HG03103 (cell line): ENCODE measurements around the gene PRKCQ.

Source experiments
- ATAC-seq: cut with Tn5 transposase; IDR thresholded peaks from one replicate; pipeline ENCODE4 v1.9.1; 2021; ENCODE audit warnings: low read depth; ENCODE audit not compliant: unreplicated experiment

Gene PRKCQ

DNA sequence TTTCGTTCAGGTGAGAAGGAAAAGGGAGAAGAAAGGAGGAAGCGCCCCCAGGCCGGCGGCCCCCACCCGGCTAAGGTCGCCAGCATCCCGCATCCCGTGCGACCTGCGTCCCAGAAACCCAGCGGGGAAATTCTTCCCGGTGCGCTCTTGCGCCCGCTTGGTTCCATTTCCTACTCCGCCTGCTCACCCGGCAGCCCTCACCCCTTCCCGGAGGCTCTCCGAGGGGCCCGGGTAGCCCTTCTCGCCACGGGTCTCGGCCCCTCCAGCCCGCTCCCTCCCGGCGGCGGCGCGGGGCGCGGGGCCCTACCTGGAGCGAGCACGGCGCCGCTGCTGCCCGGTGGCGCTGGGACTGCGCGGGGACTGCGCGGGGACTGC lies at the start of gene PRKCQ:
TSS of gene PRKCQ (minus strand) at position 373 of the 375 bp plus-strand sequence. CDS start 65,141 bp downstream, outside the sequence.
- peak; percentile 17 for ATAC-seq

DNA sequence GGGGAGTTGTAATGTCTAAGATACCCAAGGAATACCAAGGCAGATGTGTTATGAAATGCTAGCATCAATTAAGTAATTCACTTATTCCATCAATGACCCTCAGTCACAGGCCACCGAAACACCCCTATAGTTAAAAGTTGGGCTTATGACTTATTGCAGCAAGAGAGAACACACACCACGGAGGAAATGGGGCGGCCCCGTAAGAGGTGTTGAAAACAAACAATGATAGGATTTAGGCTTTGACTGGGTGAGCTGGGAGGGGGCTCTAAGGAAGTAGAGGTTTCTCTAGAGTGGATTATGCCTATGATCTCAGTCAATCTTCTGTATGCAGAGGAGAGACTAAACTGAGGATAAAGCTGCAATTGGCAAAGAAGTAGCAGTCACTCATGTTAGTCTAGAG lies 45.4 kb upstream of the PRKCQ start:
- ATAC-seq = no peak

DNA sequence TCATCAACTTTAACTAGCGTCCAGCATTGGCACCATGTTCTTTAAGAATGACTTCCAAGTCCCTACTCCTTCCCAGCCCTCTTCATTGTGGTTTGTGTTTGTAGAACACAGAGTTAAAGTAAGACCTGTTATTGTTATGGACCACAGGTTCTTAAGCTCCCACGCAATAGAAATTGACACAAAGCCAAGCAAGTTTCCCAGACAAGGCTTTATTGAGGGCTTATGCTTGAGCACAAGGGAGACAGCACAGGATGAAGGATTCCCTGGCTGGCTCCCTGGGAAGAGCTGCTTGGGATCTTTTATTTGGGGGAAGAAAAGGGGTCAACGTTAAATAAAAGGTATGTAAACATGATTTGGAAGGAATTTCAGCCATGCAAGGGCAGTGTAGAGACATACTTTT lies 44.3 kb upstream of the PRKCQ start:
- no peak for ATAC-seq

DNA sequence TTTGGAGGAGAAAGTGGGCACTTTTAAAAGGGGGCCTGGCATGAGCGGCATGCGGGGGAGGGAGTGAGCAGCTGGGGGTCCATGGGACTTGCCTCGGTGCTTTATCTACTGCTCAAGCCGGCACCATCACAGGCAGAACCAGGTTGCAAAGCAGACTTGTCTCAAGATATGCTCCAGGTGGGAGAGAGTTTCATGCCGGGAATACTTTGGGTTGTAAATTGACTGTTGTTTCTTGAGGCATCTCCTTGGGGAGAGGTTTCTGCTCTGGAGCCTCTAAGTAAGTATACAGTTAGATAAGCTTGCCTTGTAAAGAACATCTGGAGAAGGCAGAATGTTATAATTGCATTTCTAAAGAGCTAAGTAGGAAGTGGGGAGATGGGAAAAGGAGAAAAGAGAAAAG lies 42.8 kb upstream of the PRKCQ start:
- ATAC-seq = no peak

DNA sequence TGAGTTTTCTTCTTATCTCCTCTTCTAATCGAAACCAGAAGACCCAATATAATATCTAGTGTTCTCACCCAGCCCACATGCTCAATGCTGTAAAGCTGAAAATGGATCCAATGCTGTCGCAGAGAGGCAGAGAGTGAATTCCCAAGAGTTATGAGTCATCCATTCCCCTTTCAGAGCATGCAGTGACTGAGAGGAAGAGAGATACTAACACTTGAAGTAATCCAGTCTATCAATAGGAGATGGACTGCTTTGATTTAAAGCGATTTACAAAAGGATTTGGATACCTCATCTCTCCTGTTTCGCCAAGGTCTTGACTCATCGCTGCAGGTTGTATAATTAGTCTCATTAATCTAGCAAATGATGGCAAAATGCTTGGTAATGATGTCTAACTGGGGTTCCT lies 41.5 kb upstream of the PRKCQ start:
- no peak for ATAC-seq

DNA sequence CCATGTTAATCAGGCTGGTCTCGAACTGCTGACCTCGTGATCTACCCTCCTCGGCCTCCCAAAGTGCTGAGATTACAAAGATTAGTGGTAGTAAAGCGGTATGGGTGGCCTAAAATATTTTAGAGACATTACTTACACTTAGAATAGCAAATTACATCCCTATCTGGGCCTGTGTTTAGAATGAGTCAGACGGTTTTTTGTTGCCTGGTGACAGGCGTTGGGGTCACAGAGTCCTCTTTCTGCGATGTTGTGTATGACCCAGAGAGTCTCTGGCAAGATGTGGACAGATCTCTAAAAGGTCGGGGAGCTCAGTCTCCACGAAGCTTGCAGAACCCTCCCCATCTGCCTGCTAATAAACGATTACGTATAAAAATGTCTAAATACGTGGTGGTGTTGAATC lies 39.6 kb upstream of the PRKCQ start:
- no peak for ATAC-seq

DNA sequence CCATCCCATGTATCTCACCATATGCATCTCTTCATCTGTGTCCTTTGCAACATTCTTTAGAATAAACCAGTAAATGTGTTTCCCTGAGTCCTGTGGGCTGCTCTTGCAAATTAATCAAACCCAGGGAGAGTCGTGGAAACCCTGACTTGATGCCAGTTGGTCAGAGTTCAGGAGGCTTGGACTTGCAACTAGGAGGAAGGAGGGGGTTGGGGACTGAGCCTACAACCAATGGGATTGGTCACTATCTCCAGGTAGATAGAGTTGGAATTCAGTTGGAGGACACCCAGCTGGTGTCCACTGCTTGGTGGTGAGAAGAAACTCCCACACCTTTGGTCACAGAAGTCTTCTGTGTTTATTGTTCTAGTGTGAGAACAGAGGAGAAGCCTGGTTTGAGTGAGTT lies 38.3 kb upstream of the PRKCQ start:
- no peak for ATAC-seq

DNA sequence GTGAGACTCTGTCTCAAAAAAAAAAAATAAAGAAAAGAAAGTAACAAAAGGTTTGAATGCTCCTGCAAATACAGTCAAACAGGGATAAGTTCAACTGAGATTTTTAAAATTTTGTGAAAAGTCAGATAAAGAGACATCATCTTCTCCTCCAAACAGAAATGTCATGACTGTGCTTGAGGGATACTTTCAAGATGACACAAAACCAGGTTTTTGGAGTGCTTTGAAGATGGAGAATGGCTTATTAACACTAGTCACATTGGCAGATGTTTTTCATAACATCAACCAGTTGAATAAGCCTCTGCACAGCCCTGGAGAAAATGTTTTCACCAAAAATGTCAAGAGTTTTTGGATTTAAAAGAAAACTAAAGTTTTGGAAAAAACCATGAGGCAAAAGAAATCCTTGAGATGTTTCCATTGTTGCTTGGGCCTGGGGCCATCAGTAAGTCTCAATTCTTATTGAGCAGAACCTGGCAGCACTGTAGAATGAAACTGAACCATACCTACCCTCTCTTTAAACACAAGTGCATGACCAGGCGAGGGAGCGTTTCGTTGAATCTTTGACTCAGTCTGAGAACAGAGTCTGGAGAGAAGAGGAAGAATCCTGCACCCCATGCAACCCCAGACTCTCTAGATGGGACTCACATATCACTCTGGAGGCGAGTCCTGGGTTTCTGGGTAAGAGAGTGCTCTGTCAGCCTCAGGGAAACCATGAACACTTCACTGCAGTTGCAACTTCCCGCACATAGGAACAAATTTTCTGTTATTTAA lies 37.4 kb upstream of the PRKCQ start:
- no peak for ATAC-seq

DNA sequence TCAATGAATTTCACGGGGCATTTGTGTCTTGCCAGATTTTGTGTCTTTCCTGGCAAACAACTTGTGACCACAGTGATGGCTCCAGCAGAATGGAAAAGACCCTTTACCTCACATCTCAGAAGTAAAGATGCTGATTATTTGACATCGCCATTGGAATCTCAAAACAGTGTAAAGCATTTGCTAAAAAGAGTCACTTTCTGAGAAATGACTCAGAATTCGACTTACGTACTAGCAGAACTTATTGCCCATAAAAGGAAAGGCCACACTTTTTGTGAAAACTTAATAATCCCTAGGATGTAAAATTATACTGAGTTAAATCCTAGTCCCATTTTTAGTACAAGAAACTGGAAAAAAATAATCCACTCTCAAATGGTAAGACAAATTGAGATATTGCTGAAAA lies 35.9 kb upstream of the PRKCQ start:
- ATAC-seq = no peak

DNA sequence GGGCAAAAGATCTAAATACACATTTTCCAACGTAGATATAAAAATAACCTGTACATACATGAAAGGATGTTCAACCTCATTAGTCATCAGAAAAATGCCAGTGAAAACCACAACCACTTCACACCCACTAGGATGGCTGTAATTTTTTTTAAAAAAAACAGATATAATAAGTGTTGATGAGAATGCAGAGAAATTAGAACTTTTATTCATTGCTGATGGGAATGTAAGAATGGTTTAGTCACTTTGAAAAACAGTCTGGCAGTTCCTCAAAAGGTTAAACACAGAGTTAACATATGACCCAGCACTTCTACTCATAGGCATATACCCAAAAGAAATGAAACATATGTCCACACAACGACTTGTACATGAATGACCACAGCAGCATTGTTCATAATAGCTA lies 32.3 kb upstream of the PRKCQ start:
- no peak for ATAC-seq

DNA sequence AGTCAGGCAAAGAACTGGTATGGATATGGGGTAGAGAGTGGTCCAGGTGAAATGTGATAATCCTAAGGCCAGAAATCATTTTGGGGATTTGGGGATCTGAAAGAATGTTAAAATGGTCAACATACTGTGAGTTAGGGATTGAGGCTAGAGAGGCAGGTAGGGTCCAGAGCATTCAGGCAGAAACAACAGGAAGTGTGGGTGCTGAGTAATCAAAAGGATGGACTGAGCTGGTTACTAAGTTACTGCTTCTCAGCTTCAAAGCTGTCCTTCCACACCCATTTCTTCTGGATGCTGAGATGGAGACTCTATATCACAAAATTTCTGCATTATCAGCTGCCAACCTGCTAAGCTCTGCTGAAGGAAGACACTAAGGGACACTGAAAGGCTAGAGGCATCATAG lies 30.6 kb upstream of the PRKCQ start:
- ATAC-seq = no peak

DNA sequence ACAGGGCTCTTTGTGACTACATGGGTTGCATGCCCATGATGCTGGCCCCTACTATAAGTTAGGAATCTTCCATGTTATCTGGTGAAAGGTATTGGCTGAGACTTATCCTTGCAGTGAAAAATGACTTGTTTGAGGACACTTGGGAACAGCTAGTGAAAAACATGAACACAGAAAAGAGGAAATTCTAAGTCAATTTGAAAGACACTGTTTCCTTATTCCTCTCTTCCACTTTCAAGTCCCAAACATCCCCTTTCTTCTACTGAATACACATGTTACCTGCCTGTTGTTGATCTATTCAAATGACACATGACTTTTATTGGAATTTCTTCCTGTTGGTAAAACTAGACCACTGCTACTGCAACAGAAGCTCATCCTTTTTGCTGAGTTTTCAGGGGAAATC lies 29.5 kb upstream of the PRKCQ start:
- no peak for ATAC-seq

DNA sequence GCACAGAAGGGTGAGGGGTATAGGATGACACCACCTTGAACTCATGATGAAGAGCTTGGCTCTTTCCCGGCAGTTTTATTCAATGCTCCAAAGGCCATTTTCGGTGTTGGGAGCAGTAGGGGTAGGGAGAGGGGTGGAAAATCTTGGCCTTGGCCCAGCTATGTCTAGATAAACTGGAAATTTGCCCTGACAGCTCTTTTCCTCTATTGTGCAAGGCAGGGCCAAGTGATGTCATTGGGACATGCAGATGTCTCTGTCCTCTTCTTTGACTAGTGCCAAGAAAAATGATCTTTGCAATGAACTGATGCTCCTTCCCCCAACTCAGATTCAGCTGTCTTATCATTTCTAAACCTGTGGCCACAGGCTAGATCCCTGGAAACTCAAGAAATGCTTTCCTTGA lies 27.7 kb upstream of the PRKCQ start:
- no peak for ATAC-seq

DNA sequence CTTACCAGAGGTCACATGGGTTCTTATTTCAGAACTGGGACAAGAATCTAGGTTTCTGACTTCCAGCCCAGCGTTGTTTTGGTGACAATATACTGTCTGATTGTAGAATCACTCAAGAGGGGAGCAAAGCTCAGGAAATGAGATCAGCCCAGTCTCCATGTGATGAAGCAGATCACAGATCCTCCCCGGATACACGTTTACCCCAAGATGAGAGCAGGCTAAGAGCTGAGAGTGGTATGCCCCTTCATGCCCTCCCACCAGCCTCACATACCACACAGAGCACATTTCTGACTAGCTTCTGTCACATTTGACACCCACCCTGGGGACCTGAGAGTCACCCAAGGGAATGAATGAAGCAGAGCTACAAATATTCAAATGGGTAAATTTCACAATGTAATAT lies 27.1 kb upstream of the PRKCQ start:
- no peak for ATAC-seq

DNA sequence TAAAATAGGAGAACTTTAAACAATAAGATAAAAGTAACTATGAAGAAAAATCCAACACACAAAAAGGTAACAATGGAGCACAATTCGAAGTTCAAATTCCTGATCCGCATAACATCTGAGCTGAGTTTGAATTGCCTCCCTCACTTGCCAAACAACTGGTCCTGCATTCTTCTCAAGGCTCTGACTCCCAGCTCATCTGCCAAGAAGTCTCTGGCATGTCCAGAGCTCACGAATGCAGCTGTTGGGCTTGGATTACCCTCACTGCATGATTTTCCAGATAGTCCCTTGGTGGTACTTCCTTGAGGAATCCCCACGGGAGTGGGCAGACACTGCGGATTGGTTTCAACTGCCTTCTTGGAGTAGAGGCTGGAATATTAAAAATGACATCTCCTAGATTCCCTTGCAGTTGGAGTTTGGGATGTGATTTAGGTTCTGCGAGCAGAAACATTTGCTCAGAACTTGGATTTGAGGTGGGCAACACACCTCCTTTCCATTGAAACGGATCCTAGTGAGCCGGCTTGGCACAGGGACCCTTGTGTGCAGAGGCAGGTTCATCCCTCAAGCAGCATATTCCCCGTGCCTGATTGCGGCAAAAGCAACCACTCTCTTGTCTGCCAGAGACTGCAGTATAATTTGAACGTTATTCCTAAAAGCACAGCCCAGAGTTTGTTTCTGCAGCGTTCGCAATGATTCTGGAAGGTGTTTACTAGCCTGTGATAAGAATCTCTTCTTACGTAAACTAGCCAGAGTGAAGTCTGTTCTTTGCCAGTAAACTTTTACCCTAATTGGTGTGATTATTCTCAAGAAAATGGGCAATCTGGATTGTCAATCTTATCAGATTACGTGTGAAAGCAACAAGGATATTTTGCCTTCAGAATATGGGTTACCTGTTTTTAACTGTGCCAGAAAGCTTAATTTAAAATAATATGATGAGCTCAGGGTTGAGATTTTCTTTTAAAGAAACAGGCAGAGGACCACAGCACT lies 23.4 kb upstream of the PRKCQ start:
- ATAC-seq = no peak

DNA sequence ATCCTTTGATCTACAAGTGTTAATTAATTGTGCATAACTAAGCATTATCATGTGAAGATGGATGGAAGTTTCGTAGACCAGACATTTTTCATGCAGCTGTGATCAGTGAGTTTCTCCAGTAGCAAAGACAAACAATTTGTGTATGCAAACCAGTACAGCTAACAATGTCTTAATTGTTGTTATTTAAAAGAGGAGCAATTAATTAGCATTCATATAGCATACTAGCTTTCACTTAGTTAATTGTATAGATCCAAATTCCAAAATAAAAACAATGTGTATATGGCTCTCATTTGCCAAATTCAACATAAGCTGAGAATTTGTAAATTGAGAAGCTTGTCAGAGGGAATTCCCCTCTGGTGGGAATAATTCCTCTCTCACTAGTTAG lies 22.6 kb upstream of the PRKCQ start:
- ATAC-seq = no peak

DNA sequence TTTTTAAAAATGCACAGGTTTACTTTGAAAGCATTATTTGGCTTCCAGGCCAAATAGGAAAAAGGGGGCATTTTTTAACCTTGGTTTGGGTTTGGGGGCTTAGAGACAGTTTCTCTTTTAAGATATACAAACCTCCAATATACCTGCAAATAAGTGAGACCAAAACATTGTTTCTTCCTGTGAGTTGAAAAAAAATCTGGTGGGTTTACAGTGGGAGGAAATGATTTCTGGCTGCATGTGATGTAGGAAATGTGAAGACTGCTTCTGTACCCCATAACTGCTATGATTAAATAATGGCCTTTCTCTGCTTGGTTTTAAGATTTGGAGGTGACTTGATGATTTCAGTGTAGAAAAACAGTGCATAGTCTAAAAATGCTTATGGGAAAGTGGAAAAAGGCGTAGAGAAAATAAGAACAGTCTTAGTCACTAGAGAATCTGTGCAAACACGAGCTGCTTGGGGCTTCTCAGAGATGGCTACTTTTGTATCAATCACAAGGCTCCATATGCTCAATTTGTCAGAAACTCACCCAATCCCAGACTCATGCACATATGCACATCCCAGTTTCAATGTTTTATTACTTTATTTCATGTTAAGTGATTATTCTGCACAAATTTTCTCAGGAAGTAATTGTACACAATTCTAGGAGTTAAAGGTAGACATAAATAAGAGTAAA lies 22.1 kb upstream of the PRKCQ start:
- no peak for ATAC-seq

DNA sequence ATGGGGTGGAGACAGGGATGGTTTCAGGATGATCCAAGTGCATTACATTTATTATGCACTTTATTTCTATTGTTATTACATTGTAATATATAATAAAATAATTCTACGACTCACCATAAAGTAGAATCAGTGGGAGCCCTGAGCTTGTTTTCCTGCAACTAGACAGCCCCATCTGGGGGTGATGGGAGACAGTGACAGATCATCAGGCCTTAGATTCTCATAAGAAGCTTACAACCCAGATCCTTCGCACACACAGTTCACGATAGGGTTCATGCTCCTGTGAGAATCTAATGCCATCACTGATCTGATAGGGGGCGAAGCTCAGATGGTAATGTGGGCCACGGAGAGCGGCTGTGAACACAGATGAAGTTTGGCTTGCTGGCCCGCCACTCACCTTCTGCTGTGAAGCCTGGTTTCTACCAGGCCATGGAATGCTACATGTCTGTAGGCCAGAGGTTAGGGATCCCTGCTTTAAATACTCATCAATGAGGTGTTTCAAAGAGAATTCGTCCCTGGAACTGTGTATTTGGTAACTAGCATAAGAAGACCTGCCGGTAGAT lies 21.2 kb upstream of the PRKCQ start:
- no peak for ATAC-seq

DNA sequence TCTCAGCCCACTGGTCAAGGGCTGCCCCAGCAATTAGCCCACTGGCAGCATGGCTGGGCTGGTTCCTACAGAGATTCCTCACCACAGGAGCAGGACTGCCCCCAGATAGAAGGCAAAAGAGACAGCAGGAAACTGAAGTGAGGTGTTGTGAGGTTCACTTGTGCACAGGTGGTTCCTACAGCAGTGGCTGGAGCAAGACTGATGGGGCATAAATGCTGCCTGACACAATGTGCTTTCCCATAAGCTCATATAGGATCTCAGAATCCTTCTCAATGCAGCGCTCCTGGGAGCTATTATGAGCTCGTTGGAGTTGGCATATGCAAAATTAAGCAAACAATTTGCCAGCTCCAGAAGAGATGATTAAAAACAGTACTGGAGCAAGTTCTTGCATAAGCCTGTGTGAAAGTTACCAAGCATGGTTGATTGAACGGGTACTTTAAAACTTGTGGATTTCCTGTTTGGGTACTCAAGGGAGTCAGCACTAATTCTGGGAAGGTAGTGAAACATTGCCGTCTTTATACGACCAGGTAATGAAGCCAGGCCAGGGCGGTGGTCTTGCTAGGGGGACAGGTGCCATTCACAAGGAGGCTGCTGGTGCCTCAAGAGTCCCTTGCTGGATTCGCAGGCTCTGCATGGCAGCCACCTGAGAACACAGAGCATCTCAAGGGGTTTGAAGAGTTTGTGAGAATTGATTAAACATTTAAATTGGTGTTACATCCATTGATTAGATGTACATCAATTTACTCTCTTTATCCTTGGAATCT lies 20.3 kb upstream of the PRKCQ start:
- no peak for ATAC-seq

DNA sequence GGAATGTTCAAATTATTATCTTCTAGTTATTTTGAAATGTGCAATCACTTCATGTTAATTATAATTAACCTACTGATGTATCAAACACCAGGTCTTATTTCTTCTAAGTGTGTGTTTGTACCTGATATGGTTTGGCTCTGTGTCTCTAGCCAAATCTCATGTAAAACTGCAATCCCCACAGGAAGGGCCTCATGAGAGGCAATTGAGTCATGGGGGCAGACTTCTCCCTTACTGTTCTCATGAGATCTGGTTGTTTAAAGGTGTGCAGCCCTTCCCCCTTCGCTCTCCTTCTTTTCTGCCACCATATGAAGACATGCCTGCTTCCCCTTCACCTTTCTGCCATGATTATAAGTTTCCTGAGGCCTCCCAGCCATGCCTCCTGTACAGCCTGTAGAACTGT lies 18.6 kb upstream of the PRKCQ start:
- ATAC-seq = no peak
